Duodenal mucosa (tissue), 2 donors: ENCODE measurements around the gene C11orf68.
A peak's percentile ranks its signal among the peaks of the same experiment; 100 is the strongest.

Experiments used
- H3K27ac ChIP-seq: one replicate; pipeline ENCODE4 v1.7.0; 2013; ENCODE audit warnings: low read depth, low read length
- H3K27me3 ChIP-seq, 2 donors: one replicate each; pipeline ENCODE4 v1.7.0; 2013; ENCODE audit warnings: low read length in 2 of 2, control low read depth in 1 of 2; ENCODE audit not compliant: insufficient read depth in 2 of 2, control insufficient read depth in 1 of 2
- H3K36me3 ChIP-seq, 2 donors: one replicate each; pipeline ENCODE4 v1.7.0; 2013; ENCODE audit warnings: low read length in 2 of 2, control low read depth in 1 of 2; ENCODE audit not compliant: insufficient read depth in 2 of 2, control insufficient read depth in 1 of 2
- H3K4me1 ChIP-seq, 2 donors: one replicate each; pipeline ENCODE4 v1.7.0; 2013; ENCODE audit warnings: low read length in 2 of 2, control low read depth in 1 of 2; ENCODE audit not compliant: insufficient read depth in 2 of 2, control insufficient read depth in 1 of 2
- H3K4me3 ChIP-seq, 2 donors: one replicate each; pipeline ENCODE4 v1.7.0; 2013; ENCODE audit warnings: low read length in 2 of 2, low read depth in 1 of 2
- H3K9ac ChIP-seq, 2 donors: one replicate each; pipeline ENCODE4 v1.7.0; 2013; ENCODE audit warnings: low read length in 2 of 2, low read depth in 1 of 2
- H3K9me3 ChIP-seq, 2 donors: one replicate each; pipeline ENCODE4 v1.7.0; 2013; ENCODE audit warnings: low read length in 2 of 2, control low read depth in 1 of 2; ENCODE audit not compliant: control insufficient read depth in 1 of 2

The C11orf68 gene

DNA sequence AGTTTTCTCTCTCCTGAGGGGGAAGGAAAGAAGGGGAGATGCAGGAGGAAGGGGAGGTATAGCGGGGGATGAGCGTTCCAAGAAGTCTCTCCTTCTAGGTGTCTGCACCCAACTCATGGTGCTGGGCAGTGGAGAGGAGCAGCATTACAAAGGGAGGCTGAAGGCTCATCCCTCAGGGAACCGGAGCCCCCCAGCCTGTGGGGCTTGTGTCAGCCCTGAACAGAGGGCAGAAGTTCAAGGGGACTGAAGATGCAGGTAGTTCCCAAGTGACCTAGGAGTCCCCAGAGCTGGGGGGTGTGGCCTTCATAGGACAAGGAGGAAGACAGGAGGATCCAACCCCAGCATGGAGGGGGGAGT, 1.8 kb downstream of the C11orf68 start:
- H3K9ac ChIP-seq = peak overlapping the region in 1 of 2 donors; percentile 4
- no peaks in the 10 kb centered on the region for H3K27me3 ChIP-seq
- H3K9me3 ChIP-seq = no peaks in the 10 kb centered on the region
- H3K4me1 ChIP-seq = peaks cover 38 to 48% of the 10 kb centered on the region in 2 donors
- no peak overlapping the region for H3K27ac ChIP-seq
- peak overlapping the region in 1 of 2 donors; percentile 94 for H3K4me3 ChIP-seq
- H3K36me3 ChIP-seq = peaks cover 0 to 3% of the 10 kb centered on the region in 2 donors

- Histone ChIP-seq H3K4me3 (no peak overlapping the region), H3K27ac (no peak overlapping the region), H3K36me3 (no peaks in the 10 kb centered on the region), H3K9ac (peak overlapping the region in 1 of 2 donors; percentile 4), H3K4me1 (peaks cover 42 to 55% of the 10 kb centered on the region in 2 donors), H3K27me3 (no peaks in the 10 kb centered on the region), H3K9me3 (no peaks in the 10 kb centered on the region)
Observed at GRCh38 chr11:65916391-65916790, 2.5 kb downstream of the C11orf68 start.

DNA sequence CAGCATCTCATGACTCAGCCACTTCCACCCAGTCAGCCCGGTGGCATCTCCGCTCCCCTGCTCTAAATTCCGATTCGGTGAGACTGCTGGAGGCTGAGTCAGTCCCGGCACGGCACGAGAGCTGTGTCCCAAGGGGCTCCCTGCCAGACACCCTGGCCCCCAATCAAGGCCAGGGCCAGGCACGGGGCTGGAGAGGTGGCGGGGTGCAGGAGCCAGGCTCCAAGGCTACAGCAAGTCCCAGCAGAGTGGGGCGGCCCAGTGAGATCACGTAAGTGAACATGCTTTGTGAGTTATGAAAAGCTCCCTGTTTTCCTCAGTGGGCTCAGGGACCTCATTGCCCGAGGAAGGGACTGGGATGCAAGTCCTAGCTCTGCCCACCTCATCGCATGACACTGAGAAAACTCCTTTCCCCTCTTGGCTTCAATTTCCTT, 3.0 kb downstream of the C11orf68 start:
- Histone ChIP-seq H3K4me3 (no peak overlapping the region), H3K27me3 (no peaks in the 10 kb centered on the region), H3K9ac (peak overlapping the region in 1 of 2 donors; percentile 4), H3K4me1 (peaks cover 40 to 51% of the 10 kb centered on the region in 2 donors), H3K27ac (peak overlapping the region; percentile 81), H3K9me3 (no peaks in the 10 kb centered on the region), H3K36me3 (no peaks in the 10 kb centered on the region)

DNA sequence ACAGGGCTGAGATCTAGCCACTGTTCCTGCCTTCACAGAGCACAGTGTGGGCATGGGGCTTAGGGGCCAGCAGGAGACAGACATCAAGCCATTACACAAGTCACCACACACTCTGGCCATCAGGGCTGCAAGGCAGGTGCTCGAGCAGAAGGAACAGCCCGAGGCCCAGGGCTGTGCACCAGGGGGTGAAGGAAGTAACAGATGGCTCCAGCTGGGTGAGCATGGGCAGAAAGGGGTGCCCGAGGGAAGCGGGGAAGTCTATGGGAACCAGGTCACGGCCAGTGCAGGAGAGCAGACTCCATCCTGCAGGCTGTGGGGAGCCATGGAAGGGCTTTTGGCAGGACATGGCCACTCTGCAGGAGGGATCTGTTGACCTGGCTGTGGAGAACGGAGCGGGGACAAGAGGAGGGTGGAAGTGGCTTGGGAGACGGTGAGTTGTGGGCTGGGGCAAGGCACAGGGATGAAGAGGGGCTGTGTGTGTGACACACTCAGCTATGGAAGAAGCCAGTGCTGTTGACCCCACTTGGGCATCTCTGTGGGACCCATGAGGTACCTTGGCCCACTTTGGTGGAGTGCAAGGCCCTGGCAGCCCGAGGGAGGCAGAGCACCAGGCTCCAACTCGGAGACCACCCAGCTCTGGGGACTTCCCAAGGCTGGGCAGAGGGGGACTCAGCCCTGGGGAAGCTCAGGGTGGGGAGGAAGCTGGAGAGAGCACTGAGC, 3.6 kb downstream of the C11orf68 start:
- H3K4me1 ChIP-seq = peaks cover 34 to 46% of the 10 kb centered on the region in 2 donors
- no peaks in the 10 kb centered on the region for H3K9me3 ChIP-seq
- no peaks in the 10 kb centered on the region for H3K36me3 ChIP-seq
- peak overlapping the region; percentile 80 for H3K27ac ChIP-seq
- H3K27me3 ChIP-seq = no peaks in the 10 kb centered on the region
- H3K4me3 ChIP-seq = no peak overlapping the region
- H3K9ac ChIP-seq = no peak overlapping the region

DNA sequence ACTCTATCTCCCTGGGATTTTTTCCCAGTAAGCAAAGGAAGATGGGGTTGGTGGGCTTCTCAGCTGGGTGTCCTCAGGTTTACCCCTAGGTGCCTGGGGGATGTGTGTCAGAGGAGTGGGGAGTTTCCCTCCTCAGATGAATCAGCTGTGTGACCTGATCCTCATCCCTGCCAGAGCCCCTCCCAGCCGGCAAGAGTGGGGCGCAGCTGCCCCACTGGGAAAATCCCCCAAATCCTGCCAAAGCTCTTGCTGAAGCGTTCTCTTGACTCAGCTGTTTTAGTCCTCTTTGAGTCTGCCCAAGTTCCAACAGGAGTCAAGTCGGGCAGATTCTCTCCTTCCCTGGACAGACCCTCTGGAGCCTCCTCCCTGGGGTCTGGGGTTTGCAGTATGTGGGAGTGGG, 6.0 kb downstream of the C11orf68 start:
- no peak overlapping the region for H3K9ac ChIP-seq
- H3K9me3 ChIP-seq = no peaks in the 10 kb centered on the region
- H3K4me3 ChIP-seq = no peak overlapping the region
- no peaks in the 10 kb centered on the region for H3K36me3 ChIP-seq
- no peaks in the 10 kb centered on the region for H3K27me3 ChIP-seq
- H3K27ac ChIP-seq = no peak overlapping the region
- H3K4me1 ChIP-seq = peaks cover 26 to 41% of the 10 kb centered on the region in 2 donors

GRCh38 chr11:65911682-65912568, 6.9 kb downstream of the C11orf68 start:
- no peak overlapping the region for H3K27ac ChIP-seq
- no peaks in the 10 kb centered on the region for H3K36me3 ChIP-seq
- H3K4me3 ChIP-seq = no peak overlapping the region
- H3K4me1 ChIP-seq = peaks cover 18 to 32% of the 10 kb centered on the region in 2 donors
- no peaks in the 10 kb centered on the region for H3K9me3 ChIP-seq
- H3K27me3 ChIP-seq = no peaks in the 10 kb centered on the region
- no peak overlapping the region for H3K9ac ChIP-seq

GRCh38 chr11:65907878-65908277, 11.0 kb downstream of the C11orf68 start:
- Histone ChIP-seq H3K27me3 (no peaks in the 10 kb centered on the region), H3K36me3 (no peaks in the 10 kb centered on the region), H3K9me3 (no peaks in the 10 kb centered on the region), H3K27ac (no peak overlapping the region), H3K9ac (no peak overlapping the region), H3K4me3 (no peak overlapping the region), H3K4me1 (peaks cover 6 to 13% of the 10 kb centered on the region in 2 donors)

DNA sequence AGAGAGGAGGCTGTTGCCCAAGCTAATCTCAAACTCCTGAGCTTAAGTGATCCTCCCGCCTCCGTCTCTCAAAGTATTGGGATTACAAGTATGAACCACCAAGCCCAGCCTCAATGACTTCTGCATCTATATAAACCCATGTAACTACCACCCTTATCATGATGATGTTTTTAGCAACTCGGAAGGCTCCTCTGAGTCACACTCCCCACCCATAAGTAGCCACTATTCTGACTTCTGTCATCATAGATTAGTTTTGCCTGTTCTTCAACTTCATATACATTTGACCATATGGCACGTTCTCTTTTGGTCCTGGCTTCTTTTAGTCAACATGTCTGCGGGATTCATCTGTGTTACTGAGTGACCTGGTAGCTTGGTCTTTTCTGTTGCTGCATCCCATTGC, 12.3 kb downstream of the C11orf68 start:
- Histone ChIP-seq H3K9ac (no peak overlapping the region), H3K27me3 (no peaks in the 10 kb centered on the region), H3K36me3 (no peaks in the 10 kb centered on the region), H3K4me3 (no peak overlapping the region), H3K9me3 (no peaks in the 10 kb centered on the region), H3K4me1 (peaks cover 0 to 6% of the 10 kb centered on the region in 2 donors), H3K27ac (no peak overlapping the region)

DNA sequence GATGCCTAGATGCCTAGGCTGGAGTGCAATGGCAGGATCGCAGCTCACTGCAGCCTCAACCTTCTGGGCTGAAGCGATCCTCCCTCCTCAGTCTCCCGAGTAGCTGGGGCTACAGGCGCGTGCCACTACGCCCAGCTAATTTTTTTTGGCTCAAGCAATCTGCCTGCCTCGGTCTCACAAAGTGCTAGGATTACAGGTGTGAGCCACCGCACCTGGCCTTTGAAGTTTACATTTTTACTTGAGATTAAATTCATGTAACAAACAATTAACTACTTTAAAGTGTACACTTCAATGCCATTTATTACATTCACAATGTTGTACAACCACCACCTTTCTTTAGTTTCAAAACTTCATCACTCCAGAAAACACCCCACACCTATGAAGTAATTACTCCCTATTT, 15.1 kb downstream of the C11orf68 start:
- Histone ChIP-seq H3K9ac (no peak overlapping the region), H3K27ac (no peak overlapping the region), H3K4me1 (peaks cover 4 to 12% of the 10 kb centered on the region in 2 donors)

DNA sequence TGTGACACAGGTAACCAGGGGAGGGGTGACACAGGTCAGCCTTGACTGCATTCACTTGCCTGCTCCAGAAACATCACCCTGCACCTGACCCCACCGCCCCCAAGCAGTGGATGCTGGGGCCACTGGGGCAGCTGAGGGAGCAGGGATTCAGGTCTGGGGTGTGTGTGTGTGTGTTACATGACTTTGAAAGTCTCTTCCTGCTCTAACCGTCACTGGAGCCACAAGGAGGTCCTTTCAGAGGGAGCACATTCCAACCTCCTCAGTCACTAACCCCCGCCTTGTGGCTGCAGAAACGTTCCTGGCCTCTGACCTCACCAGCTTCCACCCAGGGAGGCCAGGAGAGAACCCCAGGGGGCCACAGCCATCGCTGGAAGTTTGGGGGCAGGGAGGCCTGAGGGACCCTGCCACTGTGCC, 15.8 kb downstream of the C11orf68 start:
- H3K27ac ChIP-seq = no peak overlapping the region
- no peaks in the 10 kb centered on the region for H3K9me3 ChIP-seq
- H3K4me1 ChIP-seq = peaks cover 5 to 12% of the 10 kb centered on the region in 2 donors
- H3K9ac ChIP-seq = no peak overlapping the region
- no peak overlapping the region for H3K4me3 ChIP-seq
- no peaks in the 10 kb centered on the region for H3K36me3 ChIP-seq
- peaks cover 9 to 11% of the 10 kb centered on the region in 2 donors for H3K27me3 ChIP-seq

More for the DNA sequence above, 15.1 kb downstream of the C11orf68 start:
- Histone ChIP-seq H3K9me3 (no peaks in the 10 kb centered on the region), H3K4me3 (no peak overlapping the region), H3K36me3 (no peaks in the 10 kb centered on the region), H3K27me3 (peaks cover 9 to 11% of the 10 kb centered on the region in 2 donors)
